KOPT-K1 (cell line): ENCODE data around the gene ZNF622.

Experiments used
- H3K27ac ChIP-seq: fragments of 200-600 bp; sonication (generic); 2 replicates; pipeline ENCODE4 v1.5.1; 2016; ENCODE audit warnings: antibody characterized with exemption, mild to moderate bottlenecking, low read depth, low read length; ENCODE audit not compliant: poor library complexity, severe bottlenecking
- H3K36me3 ChIP-seq: fragments of 200-600 bp; sonication (generic); 2 replicates; pipeline ENCODE4 v1.5.1; 2017; ENCODE audit warnings: antibody characterized with exemption, mild to moderate bottlenecking, low read length, moderate library complexity; ENCODE audit not compliant: insufficient read depth
- H3K9me3 ChIP-seq: fragments of 200-600 bp; sonication (generic); 2 replicates; pipeline ENCODE4 v1.5.1; 2017; ENCODE audit warnings: antibody characterized with exemption, low read length, mild to moderate bottlenecking; ENCODE audit not compliant: insufficient read depth, poor library complexity, severe bottlenecking

Gene ZNF622

GRCh38 chr5:16465544-16466432 lies at the start of gene ZNF622:
Gene ZNF622, minus strand, starts transcription at chr5:16465800. Its CDS starts 135 bp downstream, at chr5:16465665.
- H3K9me3 ChIP-seq = no peaks in the 10 kb centered on the region
- H3K27ac ChIP-seq = peak within 1 kb of the TSS; percentile 82
- H3K36me3 ChIP-seq = peaks cover 34% of the 10 kb centered on the region

- H3K27ac ChIP-seq = no peak overlapping the region
- H3K36me3 ChIP-seq = no peaks in the 10 kb centered on the region
Measured at GRCh38 chr5:16510098-16510497, 44.5 kb upstream of the ZNF622 start.

GRCh38 chr5:16508730-16509531 lies 43.3 kb upstream of the ZNF622 start:
- H3K36me3 ChIP-seq = no peaks in the 10 kb centered on the region
- no peaks in the 10 kb centered on the region for H3K9me3 ChIP-seq
- H3K27ac ChIP-seq = no peak overlapping the region

More at GRCh38 chr5:16510098-16510497, 44.5 kb upstream of the ZNF622 start:
- H3K9me3 ChIP-seq = no peaks in the 10 kb centered on the region

- H3K9me3 ChIP-seq = no peaks in the 10 kb centered on the region
- no peak overlapping the region for H3K27ac ChIP-seq
- no peaks in the 10 kb centered on the region for H3K36me3 ChIP-seq
Measured at GRCh38 chr5:16507716-16508115, 42.1 kb upstream of the ZNF622 start.

GRCh38 chr5:16505904-16506303 lies 40.3 kb upstream of the ZNF622 start:
- no peaks in the 10 kb centered on the region for H3K36me3 ChIP-seq
- no peaks in the 10 kb centered on the region for H3K9me3 ChIP-seq

GRCh38 chr5:16505140-16505891 lies 39.7 kb upstream of the ZNF622 start:
- Histone ChIP-seq H3K36me3 (no peaks in the 10 kb centered on the region), H3K27ac (no peak overlapping the region), H3K9me3 (no peaks in the 10 kb centered on the region)

More at GRCh38 chr5:16505904-16506303, 40.3 kb upstream of the ZNF622 start:
- no peak overlapping the region for H3K27ac ChIP-seq

GRCh38 chr5:16504571-16504970 lies 39.0 kb upstream of the ZNF622 start:
- Histone ChIP-seq H3K27ac (no peak overlapping the region), H3K36me3 (no peaks in the 10 kb centered on the region), H3K9me3 (peaks cover 7% of the 10 kb centered on the region)

GRCh38 chr5:16502866-16503265 lies 37.3 kb upstream of the ZNF622 start:
- Histone ChIP-seq H3K9me3 (peaks cover 9% of the 10 kb centered on the region), H3K36me3 (no peaks in the 10 kb centered on the region), H3K27ac (no peak overlapping the region)

GRCh38 chr5:16500024-16500423 lies 34.4 kb upstream of the ZNF622 start:
- peaks cover 32% of the 10 kb centered on the region for H3K9me3 ChIP-seq
- H3K27ac ChIP-seq = no peak overlapping the region
- H3K36me3 ChIP-seq = no peaks in the 10 kb centered on the region

GRCh38 chr5:16497546-16497945 lies 31.9 kb upstream of the ZNF622 start:
- Histone ChIP-seq H3K27ac (no peak overlapping the region), H3K36me3 (no peaks in the 10 kb centered on the region), H3K9me3 (peaks cover 41% of the 10 kb centered on the region)

GRCh38 chr5:16493261-16493660 lies 27.7 kb upstream of the ZNF622 start:
- Histone ChIP-seq H3K9me3 (peaks cover 32% of the 10 kb centered on the region), H3K27ac (no peak overlapping the region), H3K36me3 (no peaks in the 10 kb centered on the region)

- peaks cover 32% of the 10 kb centered on the region for H3K9me3 ChIP-seq
- no peaks in the 10 kb centered on the region for H3K36me3 ChIP-seq
- H3K27ac ChIP-seq = no peak overlapping the region
Measured at GRCh38 chr5:16492398-16493140, 27.0 kb upstream of the ZNF622 start.

GRCh38 chr5:16490911-16491310 lies 25.3 kb upstream of the ZNF622 start:
- Histone ChIP-seq H3K27ac (no peak overlapping the region), H3K36me3 (no peaks in the 10 kb centered on the region), H3K9me3 (peaks cover 18% of the 10 kb centered on the region)

- peaks cover 2% of the 10 kb centered on the region for H3K9me3 ChIP-seq
- H3K36me3 ChIP-seq = no peaks in the 10 kb centered on the region
- H3K27ac ChIP-seq = no peak overlapping the region
Measured at GRCh38 chr5:16489322-16489791, 23.8 kb upstream of the ZNF622 start.
